Calu3 (cell line): ENCODE data around the gene EXOSC2. TPM values are rescaled to one million over a fixed set of nuclear protein-coding genes. Genes with fewer than 3 reads are reported as not detected.

ENCODE experiments used
- BruUV-seq: library from RNA; stranded (reverse); fragments of 400-500 nt; replicated peaks from 2 replicates; lab custom pipeline; 2021; lab: Mats Ljungman, UMichigan
- CTCF ChIA-PET: fragments of 300-600 bp; sonication (Branson Sonifier 250); formaldehyde crosslinking; loops from one replicate; lab custom pipeline; 2022; ENCODE audit warnings: antibody characterized with exemption; lab: Charles Lee
- DNase-seq: peaks from one replicate; pipeline ENCODE4 v3.0.0; 2022
- H3K27ac Mint-ChIP-seq: one replicate; pipeline ENCODE4 v1.8.0; 2022; ENCODE audit warnings: mixed read lengths; ENCODE audit not compliant: unreplicated experiment
- H3K27me3 Mint-ChIP-seq: one replicate; pipeline ENCODE4 v1.8.0; 2022; ENCODE audit warnings: mixed read lengths; ENCODE audit not compliant: unreplicated experiment
- H3K36me3 Mint-ChIP-seq: one replicate; pipeline ENCODE4 v1.8.0; 2022; ENCODE audit warnings: mild to moderate bottlenecking, moderate library complexity, mixed read lengths; ENCODE audit not compliant: insufficient read depth, unreplicated experiment
- H3K4me1 Mint-ChIP-seq: one replicate; pipeline ENCODE4 v1.8.0; 2022; ENCODE audit warnings: mild to moderate bottlenecking, low read depth, mixed read lengths; ENCODE audit not compliant: unreplicated experiment
- H3K4me3 Mint-ChIP-seq: one replicate; pipeline ENCODE4 v1.8.0; 2022; ENCODE audit warnings: mild to moderate bottlenecking, low read depth, moderate library complexity, mixed read lengths; ENCODE audit not compliant: unreplicated experiment
- H3K9me3 Mint-ChIP-seq: one replicate; pipeline ENCODE4 v1.8.0; 2022; ENCODE audit warnings: low read depth, mixed read lengths; ENCODE audit not compliant: unreplicated experiment
- CTCF ChIP-seq: fragments of 200-600 bp; IDR thresholded peaks from one replicate; pipeline ENCODE4 v1.8.0; 2022; ENCODE audit warnings: antibody characterized with exemption; ENCODE audit not compliant: unreplicated experiment
- intact Hi-C: fragments of 100-400 bp; cut with micrococcal nuclease; formaldehyde crosslinking; loops from one replicate; pipeline ENCODE4 v1.10.0; 2022; ENCODE audit not compliant: unreplicated experiment
- total RNA-seq: library from RNA; stranded (reverse); gene quantifications from 2 replicates; pipeline ENCODE4 v1.2.3, GENCODE V29; 2022

EXOSC2 gene
- total RNA-seq, 1 experiment from 2014 or later = 42.9 TPM

GRCh38 chr9:130666393-130667119, 27.0 kb upstream of the EXOSC2 start:
- H3K27ac Mint-ChIP-seq = no peak overlapping the region

GRCh38 chr9:130667120-130667435, 26.5 kb upstream of the EXOSC2 start:
- intact Hi-C loops = no loop called here
- TF ChIP-seq CTCF = no peak
- no peak for DNase-seq
- no peaks in the 10 kb centered on the region for H3K36me3 Mint-ChIP-seq
- BruUV-seq = no TSS peak
- no peak overlapping the region for H3K4me3 Mint-ChIP-seq
- CTCF ChIA-PET = no interaction called here
- H3K9me3 Mint-ChIP-seq = no peaks in the 10 kb centered on the region
- H3K27me3 Mint-ChIP-seq = peaks cover 73% of the 10 kb centered on the region
- no peaks in the 10 kb centered on the region for H3K4me1 Mint-ChIP-seq
- no peak overlapping the region for H3K27ac Mint-ChIP-seq

More at GRCh38 chr9:130666393-130667119, 27.0 kb upstream of the EXOSC2 start:
- H3K36me3 Mint-ChIP-seq = no peaks in the 10 kb centered on the region
- no peak overlapping the region for H3K4me3 Mint-ChIP-seq
- TF ChIP-seq CTCF = no peak
- DNase-seq = no peak
- intact Hi-C loops = no loop called here
- CTCF ChIA-PET = no interaction called here
- BruUV-seq = no TSS peak
- H3K9me3 Mint-ChIP-seq = no peaks in the 10 kb centered on the region
- H3K27me3 Mint-ChIP-seq = peaks cover 76% of the 10 kb centered on the region
- H3K4me1 Mint-ChIP-seq = no peaks in the 10 kb centered on the region

GRCh38 chr9:130668196-130668595, 25.4 kb upstream of the EXOSC2 start:
- intact Hi-C loops = no loop called here
- no peak for TF ChIP-seq CTCF

GRCh38 chr9:130668659-130669058, 24.9 kb upstream of the EXOSC2 start:
- BruUV-seq = no TSS peak
- no peaks in the 10 kb centered on the region for H3K4me1 Mint-ChIP-seq
- no peak overlapping the region for H3K27ac Mint-ChIP-seq
- no peak for TF ChIP-seq CTCF
- CTCF ChIA-PET = no interaction called here
- no peak overlapping the region for H3K4me3 Mint-ChIP-seq
- no peak for DNase-seq
- H3K27me3 Mint-ChIP-seq = peaks cover 57% of the 10 kb centered on the region
- H3K9me3 Mint-ChIP-seq = no peaks in the 10 kb centered on the region
- H3K36me3 Mint-ChIP-seq = no peaks in the 10 kb centered on the region
- intact Hi-C loops = no loop called here

More at GRCh38 chr9:130668196-130668595, 25.4 kb upstream of the EXOSC2 start:
- H3K36me3 Mint-ChIP-seq = no peaks in the 10 kb centered on the region
- H3K4me1 Mint-ChIP-seq = no peaks in the 10 kb centered on the region
- BruUV-seq = no TSS peak
- DNase-seq = no peak
- no peak overlapping the region for H3K27ac Mint-ChIP-seq
- CTCF ChIA-PET = no interaction called here
- no peaks in the 10 kb centered on the region for H3K9me3 Mint-ChIP-seq
- H3K27me3 Mint-ChIP-seq = peaks cover 62% of the 10 kb centered on the region
- H3K4me3 Mint-ChIP-seq = no peak overlapping the region
